HCT116 (cell line): ENCODE results near the gene PUM1. TPM values are rescaled to one million over a fixed set of nuclear protein-coding genes. Genes with fewer than 3 reads are reported as not detected.

ENCODE experiments used
- ATAC-seq: fragments of 200-7000 bp; cut with Tn5 transposase; 2 replicates; pipeline ENCODE4 v1.9.1; 2020; ENCODE audit warnings: mild to moderate bottlenecking, moderate library complexity
- BruUV-seq: library from RNA; stranded (reverse); fragments of 400-500 nt; replicated peaks from 2 replicates; lab custom pipeline; 2021; lab: Mats Ljungman, UMichigan
- CTCF ChIA-PET: fragments of 300-600 bp; sonication (Branson Sonifier 250); formaldehyde crosslinking; loops from one replicate; lab custom pipeline; 2021; ENCODE audit warnings: antibody characterized with exemption; lab: Charles Lee
- POLR2A ChIA-PET: fragments of 300-600, 350-600 bp; sonication (Branson Sonifier 250); formaldehyde crosslinking; loops from one replicate; lab custom pipeline; 2021; ENCODE audit warnings: antibody characterized with exemption; lab: Charles Lee
- RAD21 ChIA-PET, 2 experiments: fragments of 300-600 bp; sonication (Branson Sonifier 250); formaldehyde crosslinking; loops; one replicate each; lab custom pipeline; 2023; ENCODE audit warnings: low total read pairs in 2 of 2; ENCODE audit not compliant: uncharacterized antibody in 2 of 2, unreplicated experiment in 2 of 2, low non-redundant PET in 1 of 2; lab: Charles Lee
- DNase-seq: peaks from one replicate; pipeline ENCODE4 v3.0.0-alpha.2; 2010; ENCODE audit warnings: low read depth, low spot score
- H2AFZ ChIP-seq: fragments of 200-600 bp; shearing (Covaris generic), sonication (generic); 2 replicates; pipeline ENCODE4 v1.6.1; 2017; ENCODE audit warnings: low read depth, mixed run types, mixed read lengths, antibody characterized with exemption, low read length; ENCODE audit not compliant: poor library complexity, severe bottlenecking
- H3K27ac ChIP-seq: 2 replicates; pipeline ENCODE4 v1.5.1; 2012; ENCODE audit warnings: low read depth, low read length
- H3K27me3 ChIP-seq: fragments of 200-600 bp; sonication (generic); 2 replicates; pipeline ENCODE4 v1.6.1; 2016; ENCODE audit warnings: mixed run types, low read length, mixed read lengths; ENCODE audit not compliant: insufficient read depth
- H3K36me3 ChIP-seq, 2 experiments: fragments of 200-500 bp in 1 of 2; fragments of 200-600 bp in 1 of 2; sonication (Bioruptor generic) in 1 of 2; sonication (generic) in 1 of 2; 2 replicates each; pipeline versions ENCODE4 v1.5.1 to v1.6.1; 2014 to 2016; ENCODE audit warnings: low read length in 2 of 2, inconsistent platforms in 1 of 2, mixed read lengths in 1 of 2, mixed run types in 1 of 2; ENCODE audit not compliant: insufficient read depth in 2 of 2, control insufficient read depth in 1 of 2
- H3K4me1 ChIP-seq, 2 experiments: fragments of 200-600 bp in 1 of 2; sonication (generic) in 1 of 2; 2 replicates each; pipeline versions ENCODE4 v1.5.1 to v1.6.1; 2012 to 2017; ENCODE audit warnings: low read length in 2 of 2, inconsistent platforms in 1 of 2, mild to moderate bottlenecking in 1 of 2, mixed read lengths in 1 of 2, mixed run types in 1 of 2, moderate library complexity in 1 of 2; ENCODE audit not compliant: insufficient read depth in 2 of 2, control insufficient read depth in 1 of 2
- H3K4me2 ChIP-seq: fragments of 200-600 bp; sonication (generic); 2 replicates; pipeline ENCODE4 v1.6.1; 2017; ENCODE audit warnings: mixed run types, low read length, mixed read lengths
- H3K4me3 ChIP-seq, 2 experiments: fragments of 200-600 bp in 1 of 2; sonication (generic) in 1 of 2; replicated peaks in 1 of 2; 2 replicates each; pipeline ENCODE4 v1.5.1; 2011 to 2016; ENCODE audit warnings: low read length in 2 of 2, control low read depth in 1 of 2, low read depth in 1 of 2, mild to moderate bottlenecking in 1 of 2, mixed read lengths in 1 of 2, mixed run types in 1 of 2
- H3K79me2 ChIP-seq: fragments of 200-600 bp; sonication (generic); 2 replicates; pipeline ENCODE4 v1.6.1; 2017; ENCODE audit warnings: mild to moderate bottlenecking, mixed run types, low read length, moderate library complexity, mixed read lengths; ENCODE audit not compliant: insufficient read depth
- H3K9ac ChIP-seq: fragments of 200-600 bp; sonication (generic); 2 replicates; pipeline ENCODE4 v1.6.1; 2016; ENCODE audit warnings: low read length, mixed read lengths
- H3K9me2 ChIP-seq: fragments of 200-600 bp; sonication (generic), shearing (Covaris generic); 2 replicates; pipeline ENCODE4 v1.6.1; 2017; ENCODE audit warnings: mixed run types, mild to moderate bottlenecking, moderate library complexity; ENCODE audit not compliant: insufficient read depth
- H3K9me3 ChIP-seq, 2 experiments: fragments of 200-500 bp in 1 of 2; fragments of 200-600 bp in 1 of 2; sonication (Bioruptor generic) in 1 of 2; sonication (generic) in 1 of 2; 2 replicates each; pipeline ENCODE4 v1.6.1; 2014 to 2017; ENCODE audit warnings: low read length in 2 of 2, mixed read lengths in 2 of 2, inconsistent platforms in 1 of 2, low read depth in 1 of 2, mild to moderate bottlenecking in 1 of 2, mixed run types in 1 of 2, moderate library complexity in 1 of 2; ENCODE audit not compliant: control insufficient read depth in 1 of 2, insufficient read depth in 1 of 2
- H4K20me1 ChIP-seq: fragments of 200-600 bp; sonication (generic), shearing (Covaris generic); 2 replicates; pipeline ENCODE4 v1.6.1; 2017; ENCODE audit warnings: mixed run types, mild to moderate bottlenecking, moderate library complexity; ENCODE audit not compliant: insufficient read depth
- CEBPB ChIP-seq: IDR thresholded peaks from 2 replicates; pipeline ENCODE4 v1.6.1; 2012; ENCODE audit warnings: low read depth
- CTCF ChIP-seq, 3 experiments: fragments of 200-600 bp in 1 of 3; sonication (generic) in 1 of 3; IDR thresholded peaks in 2 of 3; conservative IDR thresholded peaks in 1 of 3; 2 replicates each; pipeline ENCODE4 v1.5.1; 2012 to 2017; ENCODE audit warnings: low read depth in 2 of 3, low read length in 2 of 3, antibody characterized with exemption in 1 of 3, borderline replicate concordance in 1 of 3, control low read depth in 1 of 3, mild to moderate bottlenecking in 1 of 3, mixed read lengths in 1 of 3, mixed run types in 1 of 3, moderate library complexity in 1 of 3; ENCODE audit not compliant: insufficient read depth in 1 of 3
- EGR1 ChIP-seq: IDR thresholded peaks from 2 replicates; pipeline ENCODE4 v1.6.1; 2012; ENCODE audit warnings: low read depth
- ELF1 ChIP-seq: IDR thresholded peaks from 2 replicates; pipeline ENCODE4 v1.6.1; 2012; ENCODE audit warnings: low read depth, borderline replicate concordance
- FOSL1 ChIP-seq: IDR thresholded peaks from 2 replicates; pipeline ENCODE4 v1.6.1; 2012; ENCODE audit warnings: low read depth
- POLR2A ChIP-seq: IDR thresholded peaks from 2 replicates; pipeline ENCODE4 v1.7.0; 2011; ENCODE audit warnings: borderline replicate concordance; ENCODE audit not compliant: insufficient read depth, insufficient read length; ENCODE audit errors: extremely low read depth
- POLR2AphosphoS5 ChIP-seq: IDR thresholded peaks from 2 replicates; pipeline ENCODE4 v1.6.1; 2011; ENCODE audit warnings: mild to moderate bottlenecking, low read depth, low read length, moderate library complexity
- RAD21 ChIP-seq: IDR thresholded peaks from 2 replicates; pipeline ENCODE4 v1.6.1; 2012; ENCODE audit warnings: low read depth, mild to moderate bottlenecking
- REST ChIP-seq: IDR thresholded peaks from 2 replicates; pipeline ENCODE4 v1.6.1; 2012; ENCODE audit warnings: low read depth
- SIN3A ChIP-seq: IDR thresholded peaks from 2 replicates; pipeline ENCODE4 v1.6.1; 2012; ENCODE audit warnings: low read depth
- SRF ChIP-seq: IDR thresholded peaks from 2 replicates; pipeline ENCODE4 v1.6.1; 2012; ENCODE audit warnings: low read depth
- YY1 ChIP-seq: IDR thresholded peaks from 2 replicates; pipeline ENCODE4 v1.6.1; 2011; ENCODE audit warnings: low read length, low read depth, moderate library complexity, mild to moderate bottlenecking; ENCODE audit not compliant: insufficient replicate concordance; ENCODE audit errors: extremely low read depth
- ZFX ChIP-seq: fragments of 450-650 bp; IDR thresholded peaks from 2 replicates; pipeline ENCODE4 v1.6.1; 2017
- ZNF274 ChIP-seq: fragments of 200-500 bp; sonication (Bioruptor generic); IDR thresholded peaks from 2 replicates; pipeline ENCODE4 v1.6.1; 2014; ENCODE audit warnings: mild to moderate bottlenecking, low read depth, low read length, inconsistent platforms
- intact Hi-C: fragments of 100-400 bp; cut with micrococcal nuclease; formaldehyde crosslinking; loops from 2 replicates; pipeline ENCODE4 v1.10.0; 2022
- total RNA-seq: library from RNA; stranded (reverse); gene quantifications from one replicate; pipeline ENCODE4 v1.2.1, GENCODE V29; 2021; ENCODE audit not compliant: unreplicated experiment
- TF ChIP-seq, protein P1 (sequence below): IDR thresholded peaks from 2 replicates; pipeline ENCODE4 v1.6.1; 2012
- TF ChIP-seq, protein P2 (sequence below): IDR thresholded peaks from 2 replicates; pipeline ENCODE4 v1.6.1; 2012
- TF ChIP-seq, protein P3 (sequence below): IDR thresholded peaks from 2 replicates; pipeline ENCODE4 v1.6.1; 2011; ENCODE audit warnings: mild to moderate bottlenecking, low read length, moderate library complexity; ENCODE audit not compliant: insufficient replicate concordance; ENCODE audit errors: extremely low read depth

Gene PUM1
- total RNA-seq, 1 experiment from 2014 or later, result 113 TPM

- Histone ChIP-seq H3K9me2 (no peaks in the 10 kb centered on the region), H3K4me1 (peaks cover 15 to 23% of the 10 kb centered on the region in 2 experiments), H4K20me1 (peaks cover 29% of the 10 kb centered on the region; the same call in 1 of the 2 replicates), H3K9me3 (no peaks in the 10 kb centered on the region), H3K4me3 (no peak overlapping the region), H3K36me3 (peaks cover 54 to 63% of the 10 kb centered on the region in 2 experiments), H3K79me2 (peaks cover 98% of the 10 kb centered on the region)
- BruUV-seq, result no TSS peak
- CTCF ChIA-PET, result no interaction called here
- intact Hi-C loops, result no loop called here
- TF ChIP-seq, protein P1, sequence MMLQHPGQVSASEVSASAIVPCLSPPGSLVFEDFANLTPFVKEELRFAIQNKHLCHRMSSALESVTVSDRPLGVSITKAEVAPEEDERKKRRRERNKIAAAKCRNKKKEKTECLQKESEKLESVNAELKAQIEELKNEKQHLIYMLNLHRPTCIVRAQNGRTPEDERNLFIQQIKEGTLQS, result no peak
- TF ChIP-seq ZNF274 (no peak), ELF1 (no peak), SRF (no peak), EGR1 (no peak), ZFX (no peak), REST (no peak), POLR2A (no peak), RAD21 (no peak), SIN3A (no peak), YY1 (no peak), POLR2AphosphoS5 (no peak), FOSL1 (no peak), CEBPB (no peak), CTCF (IDR thresholded peaks at IDR 0.05 in 2 of 3, conservative IDR thresholded peaks at IDR 0.05 in 1 of 3; ENCODE audit: borderline replicate concordance in 1 of 3, insufficient read depth in 1 of 3, low read depth in 2 of 3, low read length in 2 of 3) (no peak)
- TF ChIP-seq, protein P2, sequence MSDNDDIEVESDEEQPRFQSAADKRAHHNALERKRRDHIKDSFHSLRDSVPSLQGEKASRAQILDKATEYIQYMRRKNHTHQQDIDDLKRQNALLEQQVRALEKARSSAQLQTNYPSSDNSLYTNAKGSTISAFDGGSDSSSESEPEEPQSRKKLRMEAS, result no peak
- TF ChIP-seq, protein P3, sequence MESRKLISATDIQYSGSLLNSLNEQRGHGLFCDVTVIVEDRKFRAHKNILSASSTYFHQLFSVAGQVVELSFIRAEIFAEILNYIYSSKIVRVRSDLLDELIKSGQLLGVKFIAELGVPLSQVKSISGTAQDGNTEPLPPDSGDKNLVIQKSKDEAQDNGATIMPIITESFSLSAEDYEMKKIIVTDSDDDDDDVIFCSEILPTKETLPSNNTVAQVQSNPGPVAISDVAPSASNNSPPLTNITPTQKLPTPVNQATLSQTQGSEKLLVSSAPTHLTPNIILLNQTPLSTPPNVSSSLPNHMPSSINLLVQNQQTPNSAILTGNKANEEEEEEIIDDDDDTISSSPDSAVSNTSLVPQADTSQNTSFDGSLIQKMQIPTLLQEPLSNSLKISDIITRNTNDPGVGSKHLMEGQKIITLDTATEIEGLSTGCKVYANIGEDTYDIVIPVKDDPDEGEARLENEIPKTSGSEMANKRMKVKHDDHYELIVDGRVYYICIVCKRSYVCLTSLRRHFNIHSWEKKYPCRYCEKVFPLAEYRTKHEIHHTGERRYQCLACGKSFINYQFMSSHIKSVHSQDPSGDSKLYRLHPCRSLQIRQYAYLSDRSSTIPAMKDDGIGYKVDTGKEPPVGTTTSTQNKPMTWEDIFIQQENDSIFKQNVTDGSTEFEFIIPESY, result no peak
- TF ChIP-seq, all 23 proteins: peak for 0
- H3K27me3 ChIP-seq, result no peaks in the 10 kb centered on the region
- no peak overlapping the region for H2AFZ ChIP-seq
- peak; percentile 55; the same call in 1 of the 2 replicates for ATAC-seq
- no peak for DNase-seq
- POLR2A ChIA-PET, result no interaction called here
- RAD21 ChIA-PET, result interaction anchor here in 1 of 2 experiments (0.6 kb wide), 2 partner anchors 10 to 1978 kb away, joined by 3 read pairs; no protein-coding TSS in a partner anchor
- H3K27ac ChIP-seq, result no peak overlapping the region
- no peak overlapping the region for H3K9ac ChIP-seq
- peak overlapping the region; percentile 42 for H3K4me2 ChIP-seq
Measured at GRCh38 chr1:30966690-30967369, 98.7 kb downstream of the PUM1 start.
